HepG2 (cell line): ENCODE data around the gene OR14A16. TPM values are rescaled to one million over a fixed set of nuclear protein-coding genes. Genes with fewer than 3 reads are reported as not detected.

ENCODE experiments used
- ATAC-seq: fragments of 200-7000 bp; cut with Tn5 transposase; 3 replicates; pipeline ENCODE4 v1.9.1; 2020; ENCODE audit warnings: mild to moderate bottlenecking, moderate library complexity
- BruUV-seq: library from RNA; stranded (reverse); fragments of 400-500 nt; replicated peaks from 2 replicates; lab custom pipeline; 2021; lab: Mats Ljungman, UMichigan
- CTCF ChIA-PET: fragments of 300-600 bp; formaldehyde crosslinking; extraction: SDS; loops from one replicate; lab custom pipeline; 2021; ENCODE audit warnings: low total read pairs, inconsistent platforms, low intra/inter-chr PET ratio; lab: Yijun Ruan, JAX
- POLR2A ChIA-PET: fragments of 350-600 bp; sonication (Branson Sonifier 250); formaldehyde crosslinking; loops from one replicate; lab custom pipeline; 2020; ENCODE audit warnings: antibody characterized with exemption, inconsistent platforms; lab: Yijun Ruan, JAX
- DNase-seq: peaks from one replicate; pipeline ENCODE4 v3.0.0-alpha.2; 2015; ENCODE audit warnings: low spot score
- FAIRE-seq: peaks from 3 replicates; lab custom pipeline; 2011; peaks lifted over from hg19 to GRCh38; lab: Jason Lieb, UNC
- H2AFZ ChIP-seq: one replicate; pipeline ENCODE4 v1.6.1; 2011; ENCODE audit warnings: low read length, inconsistent platforms
- H3K27ac ChIP-seq: fragments of 300-600 bp; 3 replicates; pipeline ENCODE4 v1.8.0; 2011; ENCODE audit warnings: mixed run types, mild to moderate bottlenecking, mixed read lengths, low read length, inconsistent platforms; ENCODE audit not compliant: insufficient read depth; ENCODE audit errors: extremely low read length
- H3K27me3 ChIP-seq, 2 experiments: fragments of 200-600 bp in 1 of 2; 2 replicates in 1 of 2; 3 replicates in 1 of 2; pipeline versions ENCODE4 v1.6.0 to v1.8.0; 2011; ENCODE audit warnings: low read length in 2 of 2, mild to moderate bottlenecking in 2 of 2, moderate library complexity in 2 of 2, inconsistent platforms in 1 of 2; ENCODE audit not compliant: insufficient read depth in 2 of 2, control insufficient read depth in 1 of 2
- H3K36me3 ChIP-seq, 2 experiments: fragments of 200-600 bp in 1 of 2; replicated peaks in 1 of 2; 2 replicates in 1 of 2; 3 replicates in 1 of 2; pipeline versions ENCODE4 v1.5.1 to v1.8.0; 2011; ENCODE audit warnings: low read length in 2 of 2, inconsistent platforms in 1 of 2; ENCODE audit not compliant: insufficient read depth in 2 of 2, control insufficient read depth in 1 of 2
- H3K4me1 ChIP-seq: 2 replicates; pipeline ENCODE4 v1.5.1; 2012; ENCODE audit warnings: low read length, inconsistent platforms; ENCODE audit not compliant: insufficient read depth
- H3K4me2 ChIP-seq: 2 replicates; pipeline ENCODE4 v1.6.0; 2011; ENCODE audit warnings: low read depth, low read length, inconsistent platforms
- H3K4me3 ChIP-seq, 3 experiments: fragments of 200-600 bp in 1 of 3; sonication (generic), shearing (Covaris generic) in 1 of 3; replicated peaks in 1 of 3; 2 replicates each; pipeline ENCODE4 v1.5.1; 2011 to 2016; ENCODE audit warnings: low read length in 3 of 3, inconsistent platforms in 2 of 3, low read depth in 2 of 3, mild to moderate bottlenecking in 2 of 3, control low read depth in 1 of 3, mixed read lengths in 1 of 3; ENCODE audit not compliant: insufficient read depth in 1 of 3
- H3K79me2 ChIP-seq: one replicate; pipeline ENCODE4 v1.6.1; 2011; ENCODE audit warnings: low read length, inconsistent platforms; ENCODE audit not compliant: insufficient read depth
- H3K9ac ChIP-seq: 2 replicates; pipeline ENCODE4 v1.6.0; 2011; ENCODE audit warnings: mild to moderate bottlenecking, low read depth, low read length, inconsistent platforms; ENCODE audit not compliant: insufficient read depth
- H3K9me3 ChIP-seq: 2 replicates; pipeline ENCODE4 v1.5.1; 2012; ENCODE audit warnings: mild to moderate bottlenecking, low read length
- H4K20me1 ChIP-seq: 2 replicates; pipeline ENCODE4 v1.6.0; 2011; ENCODE audit warnings: inconsistent platforms, mild to moderate bottlenecking, low read length, moderate library complexity; ENCODE audit not compliant: insufficient read depth
- RBM39 ChIP-seq: fragments of 200-400 bp; formaldehyde crosslinking; IDR thresholded peaks from one replicate; pipeline ENCODE4 v1.6.1; 2018; ENCODE audit warnings: antibody characterized with exemption, mild to moderate bottlenecking, low read depth, low read length; ENCODE audit not compliant: poor library complexity, severe bottlenecking
- ZNF430 ChIP-seq: sonication (generic); formaldehyde crosslinking; IDR thresholded peaks from 2 replicates; pipeline ENCODE4 v1.9.0; 2021; ENCODE audit warnings: mild to moderate bottlenecking, missing genetic modification reagents
- ZNF776 ChIP-seq: sonication (generic); formaldehyde crosslinking; IDR thresholded peaks from 2 replicates; pipeline ENCODE4 v1.4.0; 2020; ENCODE audit warnings: mild to moderate bottlenecking, missing genetic modification reagents
- WGBS: methylation state at CpG from one replicate; pipeline ENCODE4 v1.1.6; 2017; ENCODE audit warnings: low lambda C conversion rate; 5-methylcytosine and 5-hydroxymethylcytosine counted together
- in situ Hi-C: cut with HindIII; loops from 2 replicates; pipeline ENCODE4 v1.10.0; 2017; ENCODE audit warnings: low pct_unique_long_range_greater_than_20kb; ENCODE audit not compliant: extremely low pct_ligation_motif_present
- intact Hi-C: fragments of 100-400 bp; cut with micrococcal nuclease; formaldehyde crosslinking; loops from one replicate; pipeline ENCODE4 v1.10.0; 2022; ENCODE audit not compliant: unreplicated experiment
- polyA plus RNA-seq, 8 experiments: library from polyadenylated mRNA; depleted of rRNA in 3 of 8; stranded (reverse) in 7 of 8; unstranded in 1 of 8; fragments of >200 nt; fragmentation: Illumina TruSeq in 4 of 8; extraction: Trizol in 4 of 8; gene quantifications; 2 replicates each; pipeline versions ENCODE4 v1.2.1 to v1.2.3, GENCODE V29; 2011 to 2016; ENCODE audit warnings: low read depth in 4 of 8, missing spikeins in 1 of 8, mixed read lengths in 1 of 8; ENCODE audit not compliant: insufficient read depth in 1 of 8
- total RNA-seq, 5 experiments: library from RNA; depleted of rRNA; stranded (reverse); fragments of >200 nt; fragmentation: Illumina TruSeq; extraction: Trizol; gene quantifications; 2 replicates each; pipeline ENCODE4 v1.2.3, GENCODE V29; 2016; ENCODE audit warnings: low read depth in 1 of 5
- TF ChIP-seq, protein P1 (sequence below): IDR thresholded peaks from 2 replicates; pipeline ENCODE4 v1.6.1; 2016
- TF ChIP-seq, protein P2 (sequence below): sonication (generic); formaldehyde crosslinking; IDR thresholded peaks from 2 replicates; pipeline ENCODE4 v1.4.0; 2020; ENCODE audit warnings: missing genetic modification reagents, mild to moderate bottlenecking, borderline replicate concordance

The OR14A16 gene
- total and polyA plus RNA-seq, 2 of the 13 experiments (the other 11 are each of a cell fraction or from before 2014, with no cell fraction given) = not detected

DNA sequence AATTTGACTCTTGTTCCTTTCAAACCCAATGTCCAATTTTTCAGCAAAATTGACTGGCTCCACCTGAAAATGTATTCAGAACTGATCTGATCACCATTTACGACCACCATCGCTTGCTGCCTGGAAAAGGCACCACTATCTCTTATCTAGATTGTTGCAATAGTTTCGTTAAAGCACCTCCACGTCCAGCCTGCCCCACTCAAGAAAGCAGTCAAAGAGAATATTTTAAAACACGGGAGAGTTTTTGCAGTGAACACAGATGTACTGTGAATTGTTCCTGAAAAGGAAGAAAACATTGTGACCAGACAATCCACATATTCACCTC is 21.7 kb upstream of the OR14A16 start (continued):
- TF ChIP-seq, protein P1, sequence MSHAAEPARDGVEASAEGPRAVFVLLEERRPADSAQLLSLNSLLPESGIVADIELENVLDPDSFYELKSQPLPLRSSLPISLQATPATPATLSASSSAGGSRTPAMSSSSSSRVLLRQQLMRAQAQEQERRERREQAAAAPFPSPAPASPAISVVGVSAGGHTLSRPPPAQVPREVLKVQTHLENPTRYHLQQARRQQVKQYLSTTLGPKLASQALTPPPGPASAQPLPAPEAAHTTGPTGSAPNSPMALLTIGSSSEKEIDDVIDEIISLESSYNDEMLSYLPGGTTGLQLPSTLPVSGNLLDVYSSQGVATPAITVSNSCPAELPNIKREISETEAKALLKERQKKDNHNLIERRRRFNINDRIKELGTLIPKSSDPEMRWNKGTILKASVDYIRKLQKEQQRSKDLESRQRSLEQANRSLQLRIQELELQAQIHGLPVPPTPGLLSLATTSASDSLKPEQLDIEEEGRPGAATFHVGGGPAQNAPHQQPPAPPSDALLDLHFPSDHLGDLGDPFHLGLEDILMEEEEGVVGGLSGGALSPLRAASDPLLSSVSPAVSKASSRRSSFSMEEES (CRISPR knock-in tag) = no peak

DNA sequence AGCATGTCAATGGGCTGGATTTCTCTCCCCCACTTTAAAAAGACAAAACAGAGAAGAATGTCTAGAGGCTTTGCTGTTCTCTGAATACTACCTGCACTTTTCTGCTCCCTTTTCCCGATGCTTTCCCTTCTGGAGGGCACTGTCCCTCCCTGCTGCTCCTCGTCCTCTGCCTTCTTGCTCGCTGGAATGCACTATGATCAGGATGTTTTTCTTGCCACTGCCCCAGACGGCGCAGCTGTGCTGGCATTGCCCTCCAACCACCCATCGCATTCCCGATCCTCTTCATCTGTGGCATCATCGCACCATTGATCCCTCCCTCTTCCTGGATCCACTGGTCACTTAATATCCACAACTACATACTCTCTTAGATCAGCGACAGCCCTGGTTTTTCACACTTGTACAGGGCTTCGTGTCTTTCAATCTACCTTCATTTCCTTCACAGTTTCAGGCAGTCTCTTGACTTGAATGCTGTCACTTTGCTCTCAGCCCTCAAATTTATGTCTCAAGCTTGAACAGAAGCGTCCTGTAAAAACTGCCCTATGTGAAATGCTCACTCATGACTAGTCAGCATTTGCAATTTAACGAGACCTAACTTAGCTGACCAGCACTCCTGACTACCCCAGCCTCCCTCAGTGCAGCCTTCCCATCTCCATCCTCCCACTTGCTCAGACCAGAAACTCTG is 21.2 kb upstream of the OR14A16 start:
- H2AFZ ChIP-seq = no peak overlapping the region
- intact Hi-C loops = no loop called here
- FAIRE-seq (no peak), ATAC-seq (no peak), DNase-seq (no peak)
- H3K9me3 ChIP-seq = no peaks in the 10 kb centered on the region
- H3K4me3 ChIP-seq = no peak overlapping the region
- ChIA-PET POLR2A (no interaction called here), CTCF (no interaction called here)
- no peaks in the 10 kb centered on the region for H3K36me3 ChIP-seq
- no TSS peak for BruUV-seq
- no peak overlapping the region for H3K9ac ChIP-seq
- H3K4me2 ChIP-seq = no peak overlapping the region
- H3K4me1 ChIP-seq = no peaks in the 10 kb centered on the region
- no peaks in the 10 kb centered on the region for H3K79me2 ChIP-seq
- in situ Hi-C loops = no loop called here
- H3K27me3 ChIP-seq = no peaks in the 10 kb centered on the region; a peak in 1 of 5 replicates
- WGBS = 29% methylated on average over 12 of the region's 12 CpGs
- no peak for TF ChIP-seq RBM39
- TF ChIP-seq ZNF430 (CRISPR knock-in tag) = no peak
- TF ChIP-seq, all 625 proteins: peak for 0
- Histone ChIP-seq H4K20me1 (no peaks in the 10 kb centered on the region), H3K27ac (no peak overlapping the region)

DNA sequence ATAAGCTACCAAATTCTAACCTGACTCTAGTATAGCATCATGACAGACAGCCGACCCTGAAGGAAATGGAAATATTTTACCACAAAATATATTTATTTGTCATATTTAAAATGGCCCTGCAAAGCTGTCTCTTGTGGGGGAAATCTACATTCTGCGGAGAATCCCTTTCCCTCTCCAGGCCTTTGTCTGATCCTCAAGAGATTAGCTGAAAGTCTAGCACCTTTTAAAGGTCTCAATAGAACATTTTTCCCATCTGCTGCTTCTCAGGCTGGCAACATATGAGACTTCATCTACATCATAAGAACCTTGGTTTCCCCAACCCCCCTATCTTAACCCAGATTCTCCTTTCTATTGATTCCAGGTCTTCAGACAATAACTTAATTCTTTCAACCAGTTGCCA is 19.5 kb upstream of the OR14A16 start:
- intact Hi-C loops = no loop called here
- Histone ChIP-seq H3K4me1 (no peaks in the 10 kb centered on the region), H2AFZ (no peak overlapping the region), H3K4me2 (no peak overlapping the region), H4K20me1 (no peaks in the 10 kb centered on the region), H3K27ac (no peak overlapping the region), H3K36me3 (no peaks in the 10 kb centered on the region), H3K79me2 (no peaks in the 10 kb centered on the region), H3K9me3 (no peaks in the 10 kb centered on the region), H3K27me3 (no peaks in the 10 kb centered on the region; a peak in 1 of 5 replicates), H3K4me3 (no peak overlapping the region), H3K9ac (no peak overlapping the region)
- TF ChIP-seq, protein P2, sequence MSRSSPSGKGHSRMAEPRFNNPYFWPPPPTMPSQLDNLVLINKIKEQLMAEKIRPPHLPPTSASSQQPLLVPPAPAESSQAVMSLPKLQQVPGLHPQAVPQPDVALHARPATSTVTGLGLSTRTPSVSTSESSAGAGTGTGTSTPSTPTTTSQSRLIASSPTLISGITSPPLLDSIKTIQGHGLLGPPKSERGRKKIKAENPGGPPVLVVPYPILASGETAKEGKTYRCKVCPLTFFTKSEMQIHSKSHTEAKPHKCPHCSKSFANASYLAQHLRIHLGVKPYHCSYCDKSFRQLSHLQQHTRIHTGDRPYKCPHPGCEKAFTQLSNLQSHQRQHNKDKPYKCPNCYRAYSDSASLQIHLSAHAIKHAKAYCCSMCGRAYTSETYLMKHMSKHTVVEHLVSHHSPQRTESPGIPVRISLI = no peak
- TF ChIP-seq ZNF776 (CRISPR knock-in tag) = no peak
- FAIRE-seq (no peak), DNase-seq (no peak), ATAC-seq (no peak)
- no TSS peak for BruUV-seq
- ChIA-PET CTCF (no interaction called here), POLR2A (no interaction called here)
- 0% methylated on average over 2 of the region's 2 CpGs for WGBS
- in situ Hi-C loops = no loop called here
